Endothelial cell (in vitro differentiated cells): ENCODE data around the gene ABHD17C. TPM values are rescaled to one million over a fixed set of nuclear protein-coding genes. Genes with fewer than 3 reads are reported as not detected.

Experiments used
- DNase-seq: peaks from one replicate; pipeline ENCODE4 v3.0.0; 2021; ENCODE audit warnings: low spot score
- H3K27ac Mint-ChIP-seq: one replicate; pipeline ENCODE4 v1.8.0; 2021; ENCODE audit warnings: mixed read lengths, inconsistent platforms; ENCODE audit not compliant: unreplicated experiment
- H3K27me3 Mint-ChIP-seq: one replicate; pipeline ENCODE4 v1.8.0; 2021; ENCODE audit warnings: mild to moderate bottlenecking, moderate library complexity, mixed read lengths, inconsistent platforms; ENCODE audit not compliant: unreplicated experiment
- H3K36me3 Mint-ChIP-seq: one replicate; pipeline ENCODE4 v1.8.0; 2021; ENCODE audit warnings: mild to moderate bottlenecking, low read depth, mixed read lengths, inconsistent platforms; ENCODE audit not compliant: unreplicated experiment
- H3K4me1 Mint-ChIP-seq: one replicate; pipeline ENCODE4 v1.8.0; 2021; ENCODE audit warnings: mild to moderate bottlenecking, mixed read lengths, inconsistent platforms; ENCODE audit not compliant: unreplicated experiment
- H3K4me3 Mint-ChIP-seq: one replicate; pipeline ENCODE4 v1.8.0; 2021; ENCODE audit warnings: mild to moderate bottlenecking, mixed read lengths, inconsistent platforms; ENCODE audit not compliant: unreplicated experiment
- H3K9me3 Mint-ChIP-seq: one replicate; pipeline ENCODE4 v1.8.0; 2021; ENCODE audit warnings: mixed read lengths, inconsistent platforms; ENCODE audit not compliant: unreplicated experiment
- CTCF ChIP-seq: fragments of 200-600 bp; sonication (generic); IDR thresholded peaks from one replicate; pipeline ENCODE4 v1.5.0; 2021; ENCODE audit warnings: antibody characterized with exemption; ENCODE audit not compliant: unreplicated experiment
- total RNA-seq: library from RNA; stranded (reverse); fragmentation: NEBNext Ultra II Directional; extraction: Animal tissue kit (Norgen Biotek cat#: 25700); gene quantifications from one replicate; pipeline ENCODE4 v1.2.1, GENCODE V29; 2021; ENCODE audit not compliant: unreplicated experiment

ABHD17C gene
- total RNA-seq, 1 donor from 2014 or later: 3.3 TPM

- H3K27me3 Mint-ChIP-seq: peaks cover 5% of the 10 kb centered on the region
- H3K9me3 Mint-ChIP-seq: no peaks in the 10 kb centered on the region
- no peak overlapping the region for H3K27ac Mint-ChIP-seq
- no peaks in the 10 kb centered on the region for H3K36me3 Mint-ChIP-seq
- no peaks in the 10 kb centered on the region for H3K4me1 Mint-ChIP-seq
- no peak overlapping the region for H3K4me3 Mint-ChIP-seq
- TF ChIP-seq CTCF: no peak
- DNase-seq: no peak
These were observed 92.2 kb downstream of the ABHD17C start for GRCh38 chr15:80787316-80787715.

GRCh38 chr15:80788536-80788935 is 93.4 kb downstream of the ABHD17C start:
- peaks cover 6% of the 10 kb centered on the region for H3K27me3 Mint-ChIP-seq
- no peak for TF ChIP-seq CTCF
- H3K36me3 Mint-ChIP-seq: no peaks in the 10 kb centered on the region
- DNase-seq: no peak
- no peak overlapping the region for H3K27ac Mint-ChIP-seq
- H3K9me3 Mint-ChIP-seq: no peaks in the 10 kb centered on the region
- H3K4me3 Mint-ChIP-seq: no peak overlapping the region
- no peaks in the 10 kb centered on the region for H3K4me1 Mint-ChIP-seq

GRCh38 chr15:80789296-80789695 is 94.2 kb downstream of the ABHD17C start:
- no peak for DNase-seq
- Mint-ChIP-seq H3K27me3 (peaks cover 6% of the 10 kb centered on the region), H3K9me3 (no peaks in the 10 kb centered on the region), H3K27ac (no peak overlapping the region), H3K4me1 (no peaks in the 10 kb centered on the region), H3K4me3 (no peak overlapping the region), H3K36me3 (no peaks in the 10 kb centered on the region)
- TF ChIP-seq CTCF: no peak

- H3K27me3 Mint-ChIP-seq: peaks cover 6% of the 10 kb centered on the region
- no peaks in the 10 kb centered on the region for H3K36me3 Mint-ChIP-seq
- no peaks in the 10 kb centered on the region for H3K9me3 Mint-ChIP-seq
- H3K4me3 Mint-ChIP-seq: no peak overlapping the region
- H3K27ac Mint-ChIP-seq: no peak overlapping the region
- H3K4me1 Mint-ChIP-seq: no peaks in the 10 kb centered on the region
- no peak for TF ChIP-seq CTCF
- DNase-seq: no peak
These were observed 94.7 kb downstream of the ABHD17C start for GRCh38 chr15:80789796-80790195.

GRCh38 chr15:80790236-80790635 is 95.1 kb downstream of the ABHD17C start:
- Mint-ChIP-seq H3K27me3 (peaks cover 7% of the 10 kb centered on the region), H3K36me3 (no peaks in the 10 kb centered on the region), H3K9me3 (no peaks in the 10 kb centered on the region), H3K4me1 (no peaks in the 10 kb centered on the region), H3K27ac (no peak overlapping the region), H3K4me3 (no peak overlapping the region)
- no peak for DNase-seq
- TF ChIP-seq CTCF: no peak
